IPS DF 4.7 (cell line): Measurements from ENCODE around the gene RELL2.
A peak's percentile ranks its signal among the peaks of the same experiment; 100 is the strongest.

ENCODE experiments used
- DNase-seq: peaks from one replicate; pipeline ENCODE4 v3.0.0-alpha.2; 2013; ENCODE audit warnings: low spot score; ENCODE audit errors: extremely low read depth

RELL2 gene

GRCh38 chr5:141618804-141619554, 17.8 kb upstream of the RELL2 start, which contains the start of gene DIAPH1:
Gene DIAPH1, minus strand, starts transcription at chr5:141619000. Its CDS starts 86 bp downstream, at chr5:141618914.
- peak; percentile 72 for DNase-seq

- DNase-seq = no peak
Measured at GRCh38 chr5:141623186-141623585, 13.6 kb upstream of the RELL2 start.

GRCh38 chr5:141623611-141624010, 13.2 kb upstream of the RELL2 start:
- no peak for DNase-seq

- DNase-seq = no peak
Measured at GRCh38 chr5:141628175-141628788, 8.5 kb upstream of the RELL2 start.

- DNase-seq = no peak
Measured at GRCh38 chr5:141630570-141631140, 6.1 kb upstream of the RELL2 start.

- no peak for DNase-seq
Measured at GRCh38 chr5:141632650-141633049, 4.1 kb upstream of the RELL2 start.

GRCh38 chr5:141633871-141634561, 2.8 kb upstream of the RELL2 start:
- no peak for DNase-seq

- DNase-seq = no peak
Measured at GRCh38 chr5:141634720-141635119, 2.1 kb upstream of the RELL2 start.

- DNase-seq = no peak
Measured at GRCh38 chr5:141635646-141636045, 1.2 kb upstream of the RELL2 start.

- no peak for DNase-seq
Measured at GRCh38 chr5:141636106-141636412, 738 bp upstream of the RELL2 start.

GRCh38 chr5:141637123-141637766, 448 bp downstream of the RELL2 start:
- DNase-seq = no peak

GRCh38 chr5:141637767-141638419, 1.1 kb downstream of the RELL2 start:
- no peak for DNase-seq

GRCh38 chr5:141638771-141639170, 2.0 kb downstream of the RELL2 start:
- DNase-seq = no peak

- no peak for DNase-seq
Measured at GRCh38 chr5:141639357-141640050, 2.7 kb downstream of the RELL2 start.

GRCh38 chr5:141640051-141640415, 3.2 kb downstream of the RELL2 start:
- DNase-seq = no peak

- DNase-seq = no peak
Measured at GRCh38 chr5:141640698-141641097, 3.9 kb downstream of the RELL2 start.

GRCh38 chr5:141641634-141642267, 5.0 kb downstream of the RELL2 start:
- no peak for DNase-seq

GRCh38 chr5:141646026-141646425, 9.2 kb downstream of the RELL2 start:
- DNase-seq = no peak

- no peak for DNase-seq
Measured at GRCh38 chr5:141647242-141647641, 10.4 kb downstream of the RELL2 start.

- no peak for DNase-seq
Measured at GRCh38 chr5:141647851-141648250, 11.1 kb downstream of the RELL2 start.
